GM13977 (cell line): Measurements from ENCODE around the gene SPG21.

Experiments
- DNase-seq: peaks from one replicate; pipeline ENCODE4 v3.0.0; 2012; ENCODE audit warnings: low spot score
- CTCF ChIP-seq: IDR thresholded peaks from 2 replicates; pipeline ENCODE4 v1.5.1; 2012; ENCODE audit warnings: mild to moderate bottlenecking, control low read depth; ENCODE audit not compliant: insufficient read depth; ENCODE audit errors: extremely low read depth, missing control alignments
- in situ Hi-C: fragments of 300-500 bp; cut with MboI; formaldehyde crosslinking; loops from one replicate; pipeline ENCODE4 v1.12.0; 2022; ENCODE audit warnings: low sequenced_read_pairs, low pct_unique_long_range_greater_than_20kb, mixed read lengths, inconsistent platforms; ENCODE audit not compliant: unreplicated experiment

The SPG21 gene

GRCh38 chr15:64947211-64947610, 42.5 kb downstream of the SPG21 start:
- in situ Hi-C loops = no loop called here
- TF ChIP-seq CTCF = no peak
- DNase-seq = no peak

- no peak for TF ChIP-seq CTCF
- in situ Hi-C loops = no loop called here
- DNase-seq = no peak
Measured at GRCh38 chr15:64944961-64945360, 44.8 kb downstream of the SPG21 start.

- in situ Hi-C loops = no loop called here
- no peak for TF ChIP-seq CTCF
- no peak for DNase-seq
Measured at GRCh38 chr15:64943512-64944225, 46.0 kb downstream of the SPG21 start.

GRCh38 chr15:64942356-64942755, 47.4 kb downstream of the SPG21 start:
- TF ChIP-seq CTCF = no peak
- no peak for DNase-seq
- in situ Hi-C loops = no loop called here

- TF ChIP-seq CTCF = no peak
- DNase-seq = no peak
- in situ Hi-C loops = no loop called here
Measured at GRCh38 chr15:64938192-64938591, 51.5 kb downstream of the SPG21 start.

- DNase-seq = no peak
- no peak for TF ChIP-seq CTCF
- in situ Hi-C loops = no loop called here
Measured at GRCh38 chr15:64934023-64934422, 55.7 kb downstream of the SPG21 start.

- no peak for DNase-seq
- in situ Hi-C loops = no loop called here
- no peak for TF ChIP-seq CTCF
Measured at GRCh38 chr15:64931381-64931780, 58.3 kb downstream of the SPG21 start.
